DND-41 (cell line): ENCODE results near the gene SELENOW.

Experiments used
- CTCF ChIP-seq: IDR thresholded peaks from 2 replicates; pipeline ENCODE4 v1.5.1; 2012; ENCODE audit warnings: borderline replicate concordance, low read length, moderate library complexity, mild to moderate bottlenecking; ENCODE audit not compliant: poor library complexity, severe bottlenecking; ENCODE audit errors: extremely low read depth
- EZH2 ChIP-seq: IDR thresholded peaks from 3 replicates; pipeline ENCODE4 v1.6.1; 2012; ENCODE audit warnings: borderline replicate concordance, low read depth, mild to moderate bottlenecking, moderate library complexity, low read length, inconsistent platforms; ENCODE audit not compliant: severe bottlenecking

DNA sequence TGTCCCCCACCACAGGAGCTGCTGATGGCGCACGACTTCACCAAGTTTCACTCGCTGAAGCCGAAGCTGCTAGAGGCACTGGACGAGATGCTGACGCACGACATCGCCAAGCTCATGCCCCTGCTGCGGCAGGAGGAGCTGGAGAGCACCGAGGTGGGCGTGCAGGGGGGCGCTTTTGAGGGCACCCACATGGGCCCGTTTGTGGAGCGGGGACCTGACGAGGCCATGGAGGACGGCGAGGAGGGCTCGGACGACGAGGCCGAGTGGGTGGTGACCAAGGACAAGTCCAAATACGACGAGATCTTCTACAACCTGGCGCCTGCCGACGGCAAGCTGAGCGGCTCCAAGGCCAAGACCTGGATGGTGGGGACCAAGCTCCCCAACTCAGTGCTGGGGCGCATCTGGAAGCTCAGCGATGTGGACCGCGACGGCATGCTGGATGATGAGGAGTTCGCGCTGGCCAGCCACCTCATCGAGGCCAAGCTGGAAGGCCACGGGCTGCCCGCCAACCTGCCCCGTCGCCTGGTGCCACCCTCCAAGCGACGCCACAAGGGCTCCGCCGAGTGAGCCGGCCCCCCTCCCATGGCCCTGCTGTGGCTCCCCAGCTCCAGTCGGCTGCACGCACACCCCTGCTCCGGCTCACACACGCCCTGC lies 37.5 kb upstream of the SELENOW start:
- TF ChIP-seq CTCF (no peak), EZH2 (no peak)
